ENCODE measurements around the gene IRF3.

Gene IRF3

GRCh38 chr19:49667473-49667872 is 1.8 kb upstream of the IRF3 start:
- no peak overlapping the region for H3K4me3 ChIP-seq (ENCODE audit: low read length)
- no peak for TF ChIP-seq CTCF (IDR thresholded peaks at IDR 0.05; ENCODE audit: insufficient read depth, low read depth, low read length, missing control alignments)

GRCh38 chr19:49666120-49666444 is 425 bp upstream of the IRF3 start:
- TF ChIP-seq CTCF (IDR thresholded peaks at IDR 0.05; ENCODE audit: insufficient read depth, low read depth, low read length, missing control alignments) = no peak
- H3K4me3 ChIP-seq (ENCODE audit: low read length) = peak overlapping the region; percentile 98
- no peak for DNase-seq (ENCODE audit: low read depth)

More at GRCh38 chr19:49667473-49667872, 1.8 kb upstream of the IRF3 start:
- DNase-seq (ENCODE audit: low read depth) = no peak

- TF ChIP-seq CTCF (IDR thresholded peaks at IDR 0.05; ENCODE audit: insufficient read depth, low read depth, low read length, missing control alignments) = no peak
- DNase-seq (ENCODE audit: low read depth) = no peak
- peak overlapping the region; percentile 98 for H3K4me3 ChIP-seq (ENCODE audit: low read length)
Observed at GRCh38 chr19:49665036-49665350, 664 bp downstream of the IRF3 start.

GRCh38 chr19:49664171-49665035 is 1.3 kb downstream of the IRF3 start:
- DNase-seq (ENCODE audit: low read depth) = peak; percentile 96
- H3K4me3 ChIP-seq (ENCODE audit: low read length) = peak overlapping the region; percentile 98
- peak; percentile 27 for TF ChIP-seq CTCF (IDR thresholded peaks at IDR 0.05; ENCODE audit: insufficient read depth, low read depth, low read length, missing control alignments)

- no peak overlapping the region for H3K4me3 ChIP-seq (ENCODE audit: low read length)
- no peak for DNase-seq (ENCODE audit: low read depth)
- no peak for TF ChIP-seq CTCF (IDR thresholded peaks at IDR 0.05; ENCODE audit: insufficient read depth, low read depth, low read length, missing control alignments)
Observed at GRCh38 chr19:49663224-49663623, 2.4 kb downstream of the IRF3 start.

- no peak for DNase-seq (ENCODE audit: low read depth)
- H3K4me3 ChIP-seq (ENCODE audit: low read length) = no peak overlapping the region
- TF ChIP-seq CTCF (IDR thresholded peaks at IDR 0.05; ENCODE audit: insufficient read depth, low read depth, low read length, missing control alignments) = no peak
Observed at GRCh38 chr19:49662011-49662410, 3.6 kb downstream of the IRF3 start.

All from epithelial cell of esophagus (primary cell).